ENCODE data around the gene PDE7B.

- no peak for TF ChIP-seq TAF1 (conservative IDR thresholded peaks at IDR 0.05)
- TF ChIP-seq CTCF (IDR thresholded peaks at IDR 0.05; ENCODE audit: low read depth, low read length, missing input control), result no peak
- no peak for TF ChIP-seq JUND (IDR thresholded peaks at IDR 0.05)
- no peak for TF ChIP-seq RAD21 (IDR thresholded peaks at IDR 0.05)
- TF ChIP-seq, protein P1, sequence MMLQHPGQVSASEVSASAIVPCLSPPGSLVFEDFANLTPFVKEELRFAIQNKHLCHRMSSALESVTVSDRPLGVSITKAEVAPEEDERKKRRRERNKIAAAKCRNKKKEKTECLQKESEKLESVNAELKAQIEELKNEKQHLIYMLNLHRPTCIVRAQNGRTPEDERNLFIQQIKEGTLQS (IDR thresholded peaks at IDR 0.05), result no peak
- no peak for TF ChIP-seq REST (IDR thresholded peaks at IDR 0.05)
- TF ChIP-seq YY1 (IDR thresholded peaks at IDR 0.05), result no peak
- no peak for TF ChIP-seq HNF4A (conservative IDR thresholded peaks at IDR 0.05)
- TF ChIP-seq MAX (IDR thresholded peaks at IDR 0.05), result no peak
- TF ChIP-seq FOXA1 (IDR thresholded peaks at IDR 0.05), result no peak
- TF ChIP-seq SP1 (IDR thresholded peaks at IDR 0.05), result no peak
- TF ChIP-seq NR2F2 (IDR thresholded peaks at IDR 0.05), result no peak
- TF ChIP-seq RXRA (IDR thresholded peaks at IDR 0.05), result no peak
Observed at GRCh38 chr6:135983718-135984343, 132.3 kb downstream of the PDE7B start.
